CD4-positive, alpha-beta T cell treated with Interleukin-6 for 4 hours (primary cell): Measurements from ENCODE around the gene IGSF9B.

Source experiments
- DNase-seq: peaks from one replicate; pipeline ENCODE4 v3.0.0-alpha.2; 2020; ENCODE audit warnings: mixed read lengths

Gene IGSF9B

GRCh38 chr11:133953999-133954398 lies 2.8 kb downstream of the IGSF9B start:
- DNase-seq, result no peak

GRCh38 chr11:133953547-133953946 lies 3.2 kb downstream of the IGSF9B start:
- DNase-seq, result no peak

GRCh38 chr11:133952199-133953190 lies 4.3 kb downstream of the IGSF9B start:
- DNase-seq, result no peak

- DNase-seq, result no peak
Measured at GRCh38 chr11:133951327-133952198, 5.2 kb downstream of the IGSF9B start.

- no peak for DNase-seq
Measured at GRCh38 chr11:133950874-133951326, 5.9 kb downstream of the IGSF9B start.

GRCh38 chr11:133950421-133950820 lies 6.3 kb downstream of the IGSF9B start:
- DNase-seq, result no peak

GRCh38 chr11:133949129-133949528 lies 7.6 kb downstream of the IGSF9B start:
- DNase-seq, result no peak

- DNase-seq, result no peak
Measured at GRCh38 chr11:133948711-133949110, 8.1 kb downstream of the IGSF9B start.

- peak; percentile 70 for DNase-seq
Measured at GRCh38 chr11:133947321-133947756, 9.4 kb downstream of the IGSF9B start.

GRCh38 chr11:133946541-133947318 lies 10.0 kb downstream of the IGSF9B start:
- no peak for DNase-seq

GRCh38 chr11:133946051-133946450 lies 10.7 kb downstream of the IGSF9B start:
- DNase-seq, result no peak

GRCh38 chr11:133945087-133945974 lies 11.4 kb downstream of the IGSF9B start:
- peak; percentile 88 for DNase-seq

- DNase-seq, result no peak
Measured at GRCh38 chr11:133943950-133944698, 12.6 kb downstream of the IGSF9B start.

- DNase-seq, result no peak
Measured at GRCh38 chr11:133942577-133942976, 14.2 kb downstream of the IGSF9B start.

- DNase-seq, result no peak
Measured at GRCh38 chr11:133941546-133941945, 15.2 kb downstream of the IGSF9B start.

- DNase-seq, result no peak
Measured at GRCh38 chr11:133940034-133940433, 16.7 kb downstream of the IGSF9B start.

- no peak for DNase-seq
Measured at GRCh38 chr11:133939558-133939957, 17.2 kb downstream of the IGSF9B start.

GRCh38 chr11:133938166-133938565 lies 18.6 kb downstream of the IGSF9B start:
- DNase-seq, result no peak

- DNase-seq, result no peak
Measured at GRCh38 chr11:133937468-133937867, 19.3 kb downstream of the IGSF9B start.

- DNase-seq, result no peak
Measured at GRCh38 chr11:133937015-133937414, 19.8 kb downstream of the IGSF9B start.

GRCh38 chr11:133936592-133936991 lies 20.2 kb downstream of the IGSF9B start:
- no peak for DNase-seq
